Glutamatergic neuron (in vitro differentiated cells): ENCODE results near the gene NXPH3. TPM values are rescaled to one million over a fixed set of nuclear protein-coding genes. Genes with fewer than 3 reads are reported as not detected.

Source experiments
- DNase-seq: peaks from one replicate; pipeline ENCODE4 v3.0.0; 2022
- H3K27ac Mint-ChIP-seq: one replicate; pipeline ENCODE4 v1.8.0; 2020; ENCODE audit warnings: mild to moderate bottlenecking, mixed read lengths, inconsistent platforms; ENCODE audit not compliant: unreplicated experiment
- H3K27me3 Mint-ChIP-seq: one replicate; pipeline ENCODE4 v1.8.0; 2020; ENCODE audit warnings: mild to moderate bottlenecking, moderate library complexity, mixed read lengths, inconsistent platforms; ENCODE audit not compliant: unreplicated experiment
- H3K36me3 Mint-ChIP-seq: one replicate; pipeline ENCODE4 v1.8.0; 2020; ENCODE audit warnings: mild to moderate bottlenecking, mixed read lengths, inconsistent platforms; ENCODE audit not compliant: unreplicated experiment
- H3K4me1 Mint-ChIP-seq: one replicate; pipeline ENCODE4 v1.8.0; 2020; ENCODE audit warnings: mild to moderate bottlenecking, low read depth, mixed read lengths, inconsistent platforms; ENCODE audit not compliant: unreplicated experiment
- H3K4me3 Mint-ChIP-seq: one replicate; pipeline ENCODE4 v1.8.0; 2020; ENCODE audit warnings: mild to moderate bottlenecking, mixed read lengths, inconsistent platforms; ENCODE audit not compliant: unreplicated experiment
- H3K9me3 Mint-ChIP-seq: one replicate; pipeline ENCODE4 v1.8.0; 2020; ENCODE audit warnings: mild to moderate bottlenecking, moderate library complexity, mixed read lengths, inconsistent platforms; ENCODE audit not compliant: unreplicated experiment
- CTCF ChIP-seq: fragments of 200-600 bp; sonication (generic); IDR thresholded peaks from one replicate; pipeline ENCODE4 v1.5.0; 2021; ENCODE audit not compliant: partially characterized antibody, unreplicated experiment
- total RNA-seq: library from RNA; stranded (reverse); fragmentation: NEBNext Ultra II Directional; extraction: Animal tissue kit (Norgen Biotek cat#: 25700); gene quantifications from one replicate; pipeline ENCODE4 v1.2.1, GENCODE V29; 2021; ENCODE audit not compliant: unreplicated experiment

NXPH3 gene
- total RNA-seq, 1 donor from 2014 or later, result 2.0 TPM

GRCh38 chr17:49629447-49629846, 53.8 kb downstream of the NXPH3 start:
- DNase-seq, result no peak
- Mint-ChIP-seq H3K9me3 (no peaks in the 10 kb centered on the region), H3K27ac (no peak overlapping the region), H3K36me3 (no peaks in the 10 kb centered on the region), H3K27me3 (no peaks in the 10 kb centered on the region), H3K4me3 (no peak overlapping the region), H3K4me1 (peaks cover 20% of the 10 kb centered on the region)
- TF ChIP-seq CTCF, result no peak

GRCh38 chr17:49630113-49630900, 54.6 kb downstream of the NXPH3 start:
- TF ChIP-seq CTCF, result no peak
- no peak for DNase-seq
- no peak overlapping the region for H3K27ac Mint-ChIP-seq
- no peaks in the 10 kb centered on the region for H3K27me3 Mint-ChIP-seq
- H3K4me1 Mint-ChIP-seq, result peaks cover 22% of the 10 kb centered on the region
- no peak overlapping the region for H3K4me3 Mint-ChIP-seq
- no peaks in the 10 kb centered on the region for H3K9me3 Mint-ChIP-seq
- no peaks in the 10 kb centered on the region for H3K36me3 Mint-ChIP-seq

GRCh38 chr17:49631496-49631895, 55.8 kb downstream of the NXPH3 start:
- Mint-ChIP-seq H3K27ac (no peak overlapping the region), H3K27me3 (no peaks in the 10 kb centered on the region), H3K9me3 (no peaks in the 10 kb centered on the region), H3K4me3 (no peak overlapping the region), H3K4me1 (peaks cover 22% of the 10 kb centered on the region), H3K36me3 (no peaks in the 10 kb centered on the region)
- DNase-seq, result no peak
- no peak for TF ChIP-seq CTCF

Other genes with a start within 250 kb of the NXPH3 start
- gene ZNF652, start 213.6 kb upstream of the NXPH3 start, total RNA-seq, result 37.4 TPM
- gene PHB1, start 161.0 kb upstream of the NXPH3 start, total RNA-seq, result 134 TPM
- 131 TPM for gene NGFR, start 80.6 kb upstream of the NXPH3 start, total RNA-seq
- 49.5 TPM for gene SPOP, start 102.2 kb downstream of the NXPH3 start, total RNA-seq
- gene SLC35B1, start 132.1 kb downstream of the NXPH3 start, total RNA-seq, result 123 TPM
- 11.9 TPM for gene FAM117A, start 188.3 kb downstream of the NXPH3 start, total RNA-seq
- gene KAT7, start 212.8 kb downstream of the NXPH3 start, total RNA-seq, result 65.7 TPM